SU-DHL-6 (cell line): ENCODE results near the gene PHACTR1.

Experiments used
- H2AFZ ChIP-seq: fragments of 200-600 bp; sonication (generic); 2 replicates; pipeline ENCODE4 v1.6.1; 2014; ENCODE audit warnings: low read depth, mild to moderate bottlenecking, moderate library complexity, mixed read lengths, antibody characterized with exemption, low read length; ENCODE audit not compliant: severe bottlenecking
- H3F3A ChIP-seq: fragments of 200-600 bp; shearing (Covaris generic); 2 replicates; pipeline ENCODE4 v1.6.0; 2016; ENCODE audit warnings: antibody characterized with exemption, mild to moderate bottlenecking; ENCODE audit not compliant: insufficient read depth
- H3K27ac ChIP-seq: fragments of 200-600 bp; sonication (generic); 2 replicates; pipeline ENCODE4 v1.5.1; 2016; ENCODE audit warnings: low read depth, mild to moderate bottlenecking, low read length, moderate library complexity, mixed read lengths
- H3K27me3 ChIP-seq: fragments of 200-600 bp; sonication (generic), shearing (Covaris generic); 2 replicates; pipeline ENCODE4 v1.6.0; 2014; ENCODE audit warnings: mild to moderate bottlenecking, low read length
- H3K36me3 ChIP-seq: fragments of 200-600 bp; sonication (generic); 2 replicates; pipeline ENCODE4 v1.6.1; 2014; ENCODE audit warnings: mild to moderate bottlenecking, low read length, mixed read lengths
- H3K4me2 ChIP-seq: fragments of 300-600, 200-600 bp; shearing (Covaris generic), sonication (generic); 2 replicates; pipeline ENCODE4 v1.6.0; 2014; ENCODE audit warnings: low read length, low read depth, mild to moderate bottlenecking; ENCODE audit not compliant: poor library complexity, severe bottlenecking
- H3K4me3 ChIP-seq: fragments of 200-600 bp; sonication (generic); 2 replicates; pipeline ENCODE4 v1.5.1; 2014; ENCODE audit warnings: antibody characterized with exemption, low read length, mild to moderate bottlenecking, mixed read lengths; ENCODE audit not compliant: insufficient read depth, poor library complexity, severe bottlenecking
- H3K79me2 ChIP-seq: fragments of 200-600 bp; sonication (generic); 2 replicates; pipeline ENCODE4 v1.6.1; 2014; ENCODE audit warnings: mild to moderate bottlenecking, low read length, moderate library complexity; ENCODE audit not compliant: insufficient read depth
- H3K9ac ChIP-seq: fragments of 200-600 bp; sonication (generic); 2 replicates; pipeline ENCODE4 v1.7.0; 2014; ENCODE audit warnings: mild to moderate bottlenecking, low read length
- H3K9me2 ChIP-seq: fragments of 200-600 bp; sonication (generic); replicated peaks from 2 replicates; pipeline ENCODE4 v1.6.1; 2014; ENCODE audit warnings: low read length; ENCODE audit not compliant: insufficient read depth
- H3K9me3 ChIP-seq: fragments of 200-600 bp; sonication (generic); 2 replicates; pipeline ENCODE4 v1.6.1; 2014; ENCODE audit warnings: low read length, mixed read lengths; ENCODE audit not compliant: insufficient read depth
- H4K20me1 ChIP-seq: fragments of 200-600 bp; sonication (generic); 2 replicates; pipeline ENCODE4 v1.6.1; 2014; ENCODE audit warnings: low read depth, mild to moderate bottlenecking, antibody characterized with exemption, low read length, moderate library complexity, mixed read lengths
- CTCF ChIP-seq: fragments of 200-600 bp; sonication (generic); IDR thresholded peaks from one replicate; pipeline ENCODE4 v1.5.1; 2017; ENCODE audit warnings: antibody characterized with exemption, mild to moderate bottlenecking, low read length, moderate library complexity; ENCODE audit not compliant: insufficient read depth, poor library complexity, severe bottlenecking
- EZH2phosphoT487 ChIP-seq: fragments of 200-600 bp; sonication (generic), shearing (Covaris generic); conservative IDR thresholded peaks from 2 replicates; pipeline ENCODE4 v1.6.1; 2018; ENCODE audit warnings: mild to moderate bottlenecking, antibody characterized with exemption, low read length, moderate library complexity, mixed read lengths

PHACTR1 gene

GRCh38 chr6:13302751-13303667, 586.4 kb downstream of the PHACTR1 start:
- no peaks in the 10 kb centered on the region for H3K27me3 ChIP-seq
- H3K79me2 ChIP-seq, result no peaks in the 10 kb centered on the region
- peaks cover 11% of the 10 kb centered on the region; the same call in 1 of the 2 replicates for H4K20me1 ChIP-seq
- no peak overlapping the region for H3K27ac ChIP-seq
- H3K9me2 ChIP-seq, result no peaks in the 10 kb centered on the region
- peaks cover 14% of the 10 kb centered on the region for H3K36me3 ChIP-seq
- H3K4me2 ChIP-seq, result peak overlapping the region; percentile 32
- no peak overlapping the region for H3K4me3 ChIP-seq
- H2AFZ ChIP-seq, result no peak overlapping the region
- TF ChIP-seq EZH2phosphoT487 (no peak), CTCF (no peak)
- H3F3A ChIP-seq, result peaks cover 31% of the 10 kb centered on the region
- no peaks in the 10 kb centered on the region for H3K9me3 ChIP-seq
- no peak overlapping the region for H3K9ac ChIP-seq

GRCh38 chr6:13303668-13304017, 587.1 kb downstream of the PHACTR1 start:
- Histone ChIP-seq H3K79me2 (no peaks in the 10 kb centered on the region), H3K9me2 (no peaks in the 10 kb centered on the region), H3K9me3 (no peaks in the 10 kb centered on the region), H3K27ac (no peak overlapping the region), H3F3A (peaks cover 25% of the 10 kb centered on the region), H3K27me3 (no peaks in the 10 kb centered on the region), H4K20me1 (peaks cover 11% of the 10 kb centered on the region; the same call in 1 of the 2 replicates), H2AFZ (no peak overlapping the region), H3K4me2 (peak overlapping the region; percentile 32), H3K36me3 (peaks cover 14% of the 10 kb centered on the region), H3K9ac (no peak overlapping the region), H3K4me3 (no peak overlapping the region)
- TF ChIP-seq EZH2phosphoT487, result no peak
- TF ChIP-seq CTCF, result no peak

GRCh38 chr6:13304101-13304500, 587.5 kb downstream of the PHACTR1 start:
- Histone ChIP-seq H3K36me3 (peaks cover 14% of the 10 kb centered on the region), H3K9me2 (no peaks in the 10 kb centered on the region), H3K9ac (no peak overlapping the region), H4K20me1 (peaks cover 11% of the 10 kb centered on the region; the same call in 1 of the 2 replicates), H3K4me2 (peak overlapping the region; percentile 32), H3K79me2 (no peaks in the 10 kb centered on the region), H3K9me3 (no peaks in the 10 kb centered on the region), H3F3A (peaks cover 21% of the 10 kb centered on the region), H3K27me3 (no peaks in the 10 kb centered on the region), H2AFZ (no peak overlapping the region), H3K4me3 (no peak overlapping the region), H3K27ac (no peak overlapping the region)
- TF ChIP-seq CTCF (no peak), EZH2phosphoT487 (no peak)
